ENCODE measurements around the gene PLTP. TPM values are rescaled to one million over a fixed set of nuclear protein-coding genes. Genes with fewer than 3 reads are reported as not detected.

Gene PLTP
- total and polyA plus RNA-seq, 2 of the 13 experiments (the other 11 are each of a cell fraction or from before 2014, with no cell fraction given): 16.9 to 28.6 TPM

- no peak for TF ChIP-seq FIP1L1 (IDR thresholded peaks at IDR 0.05; ENCODE audit: borderline replicate concordance, insufficient read depth, low read depth, low read length)
- TF ChIP-seq TRIM24 (CRISPR knock-in tag; IDR thresholded peaks at IDR 0.05): no peak
- peak; percentile 69 for TF ChIP-seq DRAP1 (CRISPR knock-in tag; IDR thresholded peaks at IDR 0.05)
- TF ChIP-seq ZNF512 (CRISPR knock-in tag; IDR thresholded peaks at IDR 0.05): no peak
- no peak for TF ChIP-seq ZNF260 (CRISPR knock-in tag; IDR thresholded peaks at IDR 0.05; ENCODE audit: borderline replicate concordance, low read depth)
- TF ChIP-seq ZBTB3 (CRISPR knock-in tag; IDR thresholded peaks at IDR 0.05; ENCODE audit: borderline replicate concordance, low read depth): 0 out of 2 replicates have a peak, but pooled peaks have one; percentile 12
- TF ChIP-seq GPBP1L1 (CRISPR knock-in tag; IDR thresholded peaks at IDR 0.05): no peak
- TF ChIP-seq ZNF292 (CRISPR knock-in tag; IDR thresholded peaks at IDR 0.05; ENCODE audit: borderline replicate concordance, low read depth): no peak; the same call in 1 of the 2 replicates
- peak; percentile 92; the same call in 1 of the 2 replicates for TF ChIP-seq ZNF784 (CRISPR knock-in tag; IDR thresholded peaks at IDR 0.05; ENCODE audit: borderline replicate concordance)
- TF ChIP-seq THAP8 (CRISPR knock-in tag; IDR thresholded peaks at IDR 0.05; ENCODE audit: borderline replicate concordance): no peak
- no peak for TF ChIP-seq TERF1 (CRISPR knock-in tag; IDR thresholded peaks at IDR 0.05)
Measured at GRCh38 chr20:45946149-45946970, 34.4 kb upstream of the PLTP start (continued).

Measured in HepG2 (cell line).